HG02571 (cell line): ENCODE measurements around the gene C6orf47.

Experiments
- ATAC-seq: cut with Tn5 transposase; IDR thresholded peaks from one replicate; pipeline ENCODE4 v1.9.1; 2021; ENCODE audit warnings: mild to moderate bottlenecking, moderate library complexity; ENCODE audit not compliant: unreplicated experiment

C6orf47 gene

GRCh38 chr6:31636698-31637596, 23.6 kb downstream of the C6orf47 start:
- no peak for ATAC-seq

DNA sequence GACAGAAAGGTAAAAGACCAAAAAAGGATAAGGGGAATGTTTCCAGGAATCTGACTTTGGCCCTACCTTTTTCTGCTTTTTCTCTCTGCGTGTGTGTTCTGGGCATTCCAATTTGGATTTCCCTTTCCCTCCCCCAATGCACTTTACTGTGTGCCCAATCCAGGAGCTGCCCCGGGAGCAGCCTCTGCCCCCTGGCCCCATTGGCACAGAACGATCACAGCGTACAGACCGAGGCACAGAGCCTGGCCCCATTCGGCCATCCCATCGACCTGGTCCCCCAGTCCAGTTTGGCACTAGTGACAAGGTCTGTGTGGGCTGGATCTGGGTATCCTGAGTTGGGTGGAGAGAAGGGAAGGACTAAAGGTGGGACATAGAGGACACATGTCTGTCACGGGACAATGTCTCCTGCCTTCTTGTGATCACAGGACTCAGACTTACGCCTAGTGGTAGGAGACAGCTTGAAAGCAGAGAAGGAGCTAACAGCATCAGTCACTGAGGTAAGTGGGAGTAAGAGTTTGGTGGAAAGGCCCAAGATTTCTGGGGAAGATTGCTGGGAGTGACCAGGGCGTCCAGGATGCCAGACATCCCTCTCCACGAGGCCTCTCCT, 25.5 kb downstream of the C6orf47 start:
- no peak for ATAC-seq

GRCh38 chr6:31634131-31634530, 26.4 kb downstream of the C6orf47 start:
- ATAC-seq = no peak

GRCh38 chr6:31633447-31633846, 27.1 kb downstream of the C6orf47 start:
- ATAC-seq = no peak

DNA sequence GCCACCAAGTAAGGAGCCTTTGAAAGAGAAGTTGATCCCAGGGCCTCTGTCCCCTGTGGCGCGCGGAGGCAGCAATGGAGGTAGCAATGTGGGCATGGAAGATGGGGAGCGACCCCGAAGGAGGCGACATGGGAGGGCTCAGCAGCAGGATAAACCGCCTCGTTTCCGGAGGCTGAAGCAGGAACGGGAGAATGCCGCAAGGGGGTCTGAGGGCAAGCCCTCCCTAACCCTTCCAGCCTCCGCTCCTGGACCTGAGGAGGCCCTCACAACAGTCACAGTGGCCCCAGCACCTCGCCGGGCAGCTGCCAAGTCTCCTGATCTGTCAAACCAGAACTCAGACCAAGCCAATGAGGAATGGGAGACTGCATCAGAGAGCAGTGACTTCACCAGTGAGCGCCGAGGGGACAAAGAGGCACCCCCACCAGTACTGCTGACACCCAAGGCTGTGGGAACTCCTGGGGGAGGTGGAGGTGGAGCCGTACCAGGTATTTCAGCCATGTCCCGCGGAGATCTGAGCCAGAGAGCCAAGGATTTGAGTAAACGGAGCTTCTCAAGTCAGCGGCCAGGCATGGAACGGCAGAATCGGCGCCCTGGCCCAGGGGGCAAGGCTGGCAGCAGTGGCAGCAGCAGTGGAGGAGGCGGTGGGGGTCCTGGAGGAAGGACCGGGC, 28.2 kb downstream of the C6orf47 start:
- no peak for ATAC-seq

GRCh38 chr6:31631681-31632278, 28.8 kb downstream of the C6orf47 start:
- ATAC-seq = no peak

- no peak for ATAC-seq
Observed at GRCh38 chr6:31631209-31631608, 29.4 kb downstream of the C6orf47 start.

- ATAC-seq = no peak
Observed at GRCh38 chr6:31630177-31630934, 30.2 kb downstream of the C6orf47 start.

GRCh38 chr6:31629014-31629413, 31.6 kb downstream of the C6orf47 start:
- ATAC-seq = no peak

- no peak for ATAC-seq
Observed at GRCh38 chr6:31627690-31628287, 32.8 kb downstream of the C6orf47 start.

- ATAC-seq = no peak
Observed at GRCh38 chr6:31626952-31627351, 33.6 kb downstream of the C6orf47 start.

DNA sequence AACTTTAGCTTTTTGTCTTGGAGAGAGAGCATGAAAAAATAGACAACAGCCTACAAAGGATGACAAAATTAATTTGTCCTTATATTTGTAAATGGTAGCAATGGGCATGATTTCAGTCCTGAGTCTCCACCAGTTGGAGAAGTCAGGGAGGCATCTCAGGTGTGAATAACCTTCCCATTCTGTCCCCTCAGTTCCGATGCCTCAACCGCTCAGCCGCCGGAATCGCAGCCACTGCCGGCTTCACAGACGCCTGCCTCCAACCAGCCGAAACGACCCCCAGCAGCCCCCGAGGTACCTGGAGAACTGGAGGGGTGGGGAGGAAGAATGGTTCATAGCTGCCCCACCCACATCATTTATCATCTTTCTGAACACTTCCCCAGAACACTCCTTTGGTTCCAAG, 36.5 kb downstream of the C6orf47 start:
- no peak for ATAC-seq

DNA sequence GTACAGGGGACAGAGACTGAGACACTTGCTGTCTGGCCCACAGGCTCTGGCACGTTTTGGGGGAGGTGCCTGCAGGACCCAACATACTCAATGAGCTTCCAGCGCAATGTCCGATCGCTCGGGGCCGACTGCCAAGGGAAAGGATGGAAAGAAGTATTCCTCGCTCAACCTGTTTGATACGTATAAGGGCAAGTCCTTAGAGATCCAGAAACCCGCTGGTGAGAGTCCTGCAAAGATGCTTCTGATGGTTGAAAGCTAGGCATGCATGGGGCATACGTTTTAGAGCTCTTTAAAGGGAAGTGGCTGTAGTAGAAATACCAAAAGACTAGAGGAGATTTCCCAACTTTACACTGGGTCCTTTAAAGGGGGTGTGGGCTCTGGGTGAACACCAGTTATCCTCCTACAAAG, 37.9 kb downstream of the C6orf47 start:
- no peak for ATAC-seq

DNA sequence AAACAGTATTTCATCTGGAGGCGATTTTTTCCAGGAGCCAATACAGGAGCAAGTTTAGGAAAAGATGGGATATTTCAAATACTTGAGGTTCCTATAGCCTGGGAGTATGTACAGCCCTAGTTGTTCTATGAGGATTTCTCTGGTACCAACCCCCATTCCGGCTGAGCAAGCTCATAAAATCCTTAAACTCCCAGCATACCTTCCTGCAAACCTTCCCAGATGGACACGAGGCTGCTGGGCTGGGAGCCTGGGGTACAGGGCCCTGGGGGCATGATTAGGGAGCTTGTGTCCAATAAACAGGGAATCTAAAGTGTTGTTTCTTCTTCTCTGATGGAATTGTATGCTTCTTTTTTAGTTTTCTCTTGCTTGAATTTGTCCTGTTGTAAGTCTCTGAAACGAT, 38.6 kb downstream of the C6orf47 start:
- ATAC-seq = no peak

DNA sequence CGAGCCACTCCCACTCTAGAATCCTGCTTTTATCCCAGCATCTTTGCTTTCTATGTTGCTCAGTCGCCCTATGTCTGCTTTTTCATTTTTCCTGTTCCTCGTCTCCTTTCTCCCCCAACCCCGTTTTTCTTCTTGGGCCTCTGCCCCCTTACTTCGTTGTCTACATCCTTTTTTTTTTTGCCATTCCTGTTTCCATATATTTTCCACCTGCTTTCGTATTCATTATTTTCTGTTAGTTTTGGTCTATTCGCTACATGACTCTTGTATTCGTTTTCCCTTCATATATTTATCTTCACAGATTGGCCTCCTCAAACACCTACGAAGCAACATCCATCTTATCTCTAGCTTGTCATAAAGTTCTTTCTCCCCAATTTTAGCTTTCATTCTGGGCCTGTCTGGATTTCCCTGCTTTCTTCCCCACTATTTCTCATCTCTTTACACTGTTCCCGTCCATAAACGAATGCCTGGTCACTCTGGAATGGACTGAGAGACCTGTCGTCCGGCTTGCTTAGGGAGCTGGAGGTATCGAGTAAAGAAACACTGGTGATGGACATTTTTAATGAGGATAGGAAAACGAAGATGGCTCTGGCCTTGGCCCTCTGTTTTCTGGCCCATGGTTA, 39.1 kb downstream of the C6orf47 start:
- no peak for ATAC-seq

- peak; percentile 36 for ATAC-seq
Observed at GRCh38 chr6:31620586-31621319, 39.8 kb downstream of the C6orf47 start, which contains the start of gene PRRC2A. PRRC2A (plus strand) TSS chr6:31620715; CDS start chr6:31622790, 2,075 bp downstream.

DNA sequence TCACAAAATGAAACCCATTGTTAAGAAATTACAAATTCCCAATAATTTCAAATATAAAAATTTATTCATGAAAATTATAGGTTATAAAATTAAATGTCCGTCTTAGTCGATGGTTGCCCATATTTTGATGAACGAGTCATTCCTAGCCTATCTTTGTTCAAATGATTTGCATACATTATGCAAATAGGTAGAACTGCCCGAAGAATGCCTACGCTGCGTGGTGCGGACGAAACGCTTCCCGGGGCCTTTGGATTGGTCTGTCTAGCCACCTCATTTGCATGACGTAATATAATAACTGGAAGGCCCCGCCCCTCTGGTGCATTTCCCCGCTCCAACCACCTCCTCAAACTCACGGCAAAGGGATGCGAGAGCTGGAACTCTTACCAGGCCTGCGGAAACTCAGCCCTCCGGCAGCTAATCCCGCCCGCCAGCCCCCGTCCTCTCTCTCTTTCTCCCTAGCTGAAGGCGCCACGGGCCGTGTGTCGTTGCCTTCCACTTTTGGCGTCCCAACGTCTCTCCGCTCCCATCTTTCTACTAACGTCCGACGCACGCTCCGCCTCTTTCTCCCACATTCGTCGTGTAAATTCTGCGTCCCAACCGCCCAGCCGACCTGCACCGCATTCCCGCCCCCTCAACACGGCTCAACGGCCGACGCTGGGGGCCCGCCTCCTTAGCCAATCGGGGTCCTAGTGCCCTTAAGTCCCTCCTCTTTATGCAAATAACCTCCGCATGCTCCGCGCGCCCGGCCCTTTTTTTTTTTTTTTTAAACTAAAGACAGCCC, 40.6 kb downstream of the C6orf47 start:
- ATAC-seq = peak; percentile 80

DNA sequence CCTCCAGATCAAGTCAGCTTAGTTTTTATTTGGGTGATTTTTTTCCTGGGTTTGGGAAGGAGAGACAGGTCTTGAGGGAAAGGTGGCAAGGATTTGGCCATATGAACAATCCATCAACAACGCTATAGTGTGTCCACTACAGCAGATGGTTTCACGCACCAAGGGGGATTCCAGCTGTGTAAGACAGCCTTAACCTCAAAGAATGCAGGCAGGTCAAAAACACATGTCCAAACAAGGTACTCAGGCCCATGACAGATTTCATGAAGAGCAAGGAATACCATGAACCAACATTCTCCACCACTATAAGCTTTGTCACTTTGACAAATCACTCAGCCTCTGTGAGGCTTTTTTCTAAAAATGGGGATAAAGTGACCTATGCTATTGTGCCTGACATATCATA, 43.6 kb downstream of the C6orf47 start:
- no peak for ATAC-seq
